HEK293 (cell line): Measurements from ENCODE around the gene PAEP.

Experiments
- BCL11A ChIP-seq: fragments of 450-650 bp; formaldehyde crosslinking; IDR thresholded peaks from 2 replicates; pipeline ENCODE4 v1.5.1; 2016; ENCODE audit warnings: low read depth, missing biosample characterization, missing genetic modification characterization
- CTCF ChIP-seq: fragments of 450-650 bp; formaldehyde crosslinking; IDR thresholded peaks from 2 replicates; pipeline ENCODE4 v1.5.1; 2016; ENCODE audit warnings: missing biosample characterization, missing genetic modification characterization
- KLF9 ChIP-seq: fragments of 450-650 bp; formaldehyde crosslinking; IDR thresholded peaks from 2 replicates; pipeline ENCODE4 v1.5.1; 2016; ENCODE audit warnings: missing biosample characterization, missing genetic modification characterization, low read depth
- ZBTB21 ChIP-seq: fragments of 450-650 bp; formaldehyde crosslinking; IDR thresholded peaks from 2 replicates; pipeline ENCODE4 v1.5.1; 2017; ENCODE audit warnings: missing biosample characterization, missing genetic modification characterization
- ZNF121 ChIP-seq: fragments of 450-650 bp; formaldehyde crosslinking; IDR thresholded peaks from 2 replicates; pipeline ENCODE4 v1.5.1; 2016; ENCODE audit warnings: missing biosample characterization, missing genetic modification characterization
- ZNF202 ChIP-seq: fragments of 450-650 bp; formaldehyde crosslinking; IDR thresholded peaks from 2 replicates; pipeline ENCODE4 v1.5.1; 2016; ENCODE audit warnings: missing biosample characterization, missing genetic modification characterization, borderline replicate concordance
- ZNF266 ChIP-seq: fragments of 450-650 bp; formaldehyde crosslinking; IDR thresholded peaks from 2 replicates; pipeline ENCODE4 v1.5.1; 2016; ENCODE audit warnings: missing biosample characterization, missing genetic modification characterization, low read depth
- ZNF292 ChIP-seq: fragments of 450-650 bp; formaldehyde crosslinking; IDR thresholded peaks from 2 replicates; pipeline ENCODE4 v1.5.1; 2016; ENCODE audit warnings: low read depth, missing biosample characterization, missing genetic modification characterization, borderline replicate concordance
- ZNF350 ChIP-seq: fragments of 450-650 bp; formaldehyde crosslinking; IDR thresholded peaks from 2 replicates; pipeline ENCODE4 v1.5.0; 2017; ENCODE audit warnings: missing biosample characterization, mild to moderate bottlenecking, missing genetic modification characterization
- ZNF449 ChIP-seq: fragments of 450-650 bp; formaldehyde crosslinking; IDR thresholded peaks from 2 replicates; pipeline ENCODE4 v1.5.1; 2017; ENCODE audit warnings: missing biosample characterization, mild to moderate bottlenecking, missing genetic modification characterization, moderate library complexity
- ZNF501 ChIP-seq: fragments of 450-650 bp; formaldehyde crosslinking; IDR thresholded peaks from 2 replicates; pipeline ENCODE4 v1.5.1; 2016; ENCODE audit warnings: missing biosample characterization, missing genetic modification characterization

GRCh38 chr9:135584371-135584770 lies 22.8 kb downstream of the PAEP start:
- TF ChIP-seq ZNF501 (no peak), CTCF (tag by site-specific recombination) (no peak), ZNF292 (tag by site-specific recombination) (no peak), KLF9 (tag by site-specific recombination) (no peak), ZNF350 (tag by site-specific recombination) (no peak), ZBTB21 (no peak), ZNF266 (tag by site-specific recombination) (no peak), ZNF121 (no peak), BCL11A (tag by site-specific recombination) (no peak), ZNF202 (tag by site-specific recombination) (no peak), ZNF449 (tag by site-specific recombination) (no peak)
